D721Med (cell line): ENCODE measurements around the gene LIMCH1.

ENCODE experiments used
- DNase-seq: peaks from one replicate; pipeline ENCODE4 v3.0.0; 2011; ENCODE audit warnings: low spot score; ENCODE audit not compliant: insufficient read length
- FAIRE-seq: peaks from 2 replicates; lab custom pipeline; 2011; peaks lifted over from hg19 to GRCh38; lab: Jason Lieb, UNC
- CTCF ChIP-seq: IDR thresholded peaks from 2 replicates; pipeline ENCODE4 v1.5.1; 2012; ENCODE audit warnings: mild to moderate bottlenecking, control low read depth; ENCODE audit not compliant: insufficient read depth; ENCODE audit errors: missing control alignments

Gene LIMCH1

DNA sequence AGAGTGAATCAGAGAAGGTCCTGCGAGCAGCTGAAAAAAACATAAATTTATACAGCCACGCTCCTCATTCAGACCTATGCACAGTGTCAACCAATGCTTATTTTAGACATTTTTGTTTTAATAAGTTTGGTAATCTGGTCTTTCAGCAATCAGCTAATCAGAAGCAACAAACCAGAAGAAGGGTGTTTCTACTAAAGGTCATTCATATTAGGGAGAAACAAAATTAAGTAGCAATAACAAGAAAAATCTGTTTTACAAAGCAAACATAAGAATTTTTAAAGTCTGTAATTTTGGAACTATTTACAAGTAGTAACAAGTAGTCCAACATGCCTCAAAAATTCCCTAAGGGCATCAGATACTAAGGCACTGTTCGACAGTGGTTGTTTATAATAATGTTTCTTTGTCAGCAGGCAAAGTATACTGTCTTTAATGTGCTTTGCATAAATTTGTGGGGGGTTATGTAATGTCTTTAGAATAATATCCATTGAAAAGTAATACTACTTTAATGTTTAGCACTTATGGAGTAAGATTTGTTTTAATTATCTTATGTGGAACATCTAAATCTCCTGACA lies 127.8 kb downstream of the LIMCH1 start:
- no peak for TF ChIP-seq CTCF
- no peak for DNase-seq
- no peak for FAIRE-seq

DNA sequence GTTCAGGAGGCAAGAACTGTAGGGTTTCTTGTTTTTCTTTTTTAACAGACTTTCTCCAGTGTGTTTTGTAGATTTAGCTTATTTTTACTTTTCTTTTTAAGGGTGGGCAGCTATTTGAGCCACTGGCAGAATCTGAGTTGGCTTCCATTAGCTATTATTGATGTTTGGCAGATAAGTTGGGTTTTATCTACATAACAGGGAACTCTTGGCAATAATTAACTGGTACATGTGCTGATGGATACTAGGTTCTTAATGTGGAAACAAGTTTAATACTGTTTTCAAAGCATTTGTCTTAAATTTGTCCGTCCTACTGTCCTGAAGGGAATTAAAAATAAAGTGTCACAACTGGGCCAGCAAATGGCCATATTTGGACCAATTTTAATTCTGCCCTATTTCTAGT lies 130.1 kb downstream of the LIMCH1 start:
- no peak for TF ChIP-seq CTCF
- DNase-seq (no peak), FAIRE-seq (no peak)

DNA sequence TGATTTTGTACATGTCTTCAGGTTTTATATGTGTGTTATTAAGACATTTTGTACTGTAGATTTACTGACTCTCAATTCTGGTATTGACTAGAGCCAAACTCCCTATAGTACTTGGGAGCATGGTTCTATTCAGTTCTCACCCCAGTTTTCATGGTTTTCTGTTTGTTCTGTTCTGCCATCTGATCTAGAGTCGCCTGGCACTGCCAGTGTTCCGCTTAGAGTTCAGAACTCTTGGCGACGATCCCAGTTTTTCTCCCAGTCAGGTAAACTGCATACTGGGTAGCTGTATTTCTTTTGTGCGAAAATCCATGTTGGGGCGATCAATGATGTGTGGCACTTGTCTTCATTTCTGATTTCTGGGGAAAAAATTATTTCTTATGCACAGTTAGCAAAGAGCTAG lies 132.6 kb downstream of the LIMCH1 start:
- DNase-seq (no peak), FAIRE-seq (no peak)
- TF ChIP-seq CTCF, result no peak

- DNase-seq (no peak), FAIRE-seq (no peak)
- no peak for TF ChIP-seq CTCF
These were observed 133.0 kb downstream of the LIMCH1 start for GRCh38 chr4:41670982-41671381.

DNA sequence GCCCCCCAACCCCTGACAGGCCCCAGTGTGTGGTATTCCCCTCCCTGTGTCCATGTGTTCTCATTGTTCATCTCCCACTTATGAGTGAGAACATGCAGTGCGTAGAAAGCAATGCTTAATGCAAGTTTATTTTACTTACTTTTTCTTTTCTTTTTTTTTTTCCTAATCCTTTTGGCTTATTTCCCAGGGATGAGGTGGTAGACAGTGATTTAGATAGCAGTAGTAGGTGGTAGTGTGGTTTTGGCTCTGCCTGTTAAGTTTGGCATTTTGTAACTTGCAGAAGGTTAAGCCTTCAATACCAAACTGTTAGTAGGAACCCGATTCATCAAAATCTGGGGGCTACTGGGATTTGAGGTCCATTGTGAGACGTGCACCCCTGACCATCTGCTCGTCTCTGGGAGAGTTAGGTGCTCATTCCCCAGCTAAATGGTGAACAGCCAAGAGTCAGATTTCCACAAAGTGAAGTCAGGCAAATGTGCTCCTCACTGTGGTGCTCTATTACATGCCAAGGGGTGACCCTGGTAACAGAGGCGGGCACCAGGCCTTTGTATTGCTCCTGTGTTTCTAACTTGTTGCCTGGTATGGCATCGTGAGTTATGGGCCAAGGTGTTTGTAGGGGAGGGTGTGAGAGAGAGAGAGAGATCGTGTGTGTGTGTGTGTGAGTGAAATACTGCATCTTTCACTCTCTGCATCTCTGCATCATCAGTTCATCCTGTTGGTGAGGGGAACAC lies 140.3 kb downstream of the LIMCH1 start:
- TF ChIP-seq CTCF, result no peak
- DNase-seq (no peak), FAIRE-seq (no peak)

DNA sequence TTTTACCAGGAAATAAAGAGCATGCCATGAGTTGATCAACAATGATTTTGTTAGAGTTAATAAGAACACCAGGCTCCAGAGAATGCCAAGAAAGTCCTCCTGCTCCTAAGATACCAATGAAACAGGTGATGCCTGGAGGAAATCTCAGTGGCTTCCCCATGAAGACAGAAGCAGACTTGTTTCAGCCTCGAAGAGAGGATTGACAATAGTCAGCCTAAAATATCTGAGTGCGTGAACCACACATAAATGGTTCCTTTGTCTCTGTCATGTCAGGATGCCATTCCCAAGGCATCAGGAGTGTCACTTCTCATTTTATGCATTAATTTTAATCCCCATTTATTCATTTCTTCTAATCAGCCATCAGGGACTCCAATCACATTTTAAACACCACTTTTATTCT lies 141.0 kb downstream of the LIMCH1 start:
- TF ChIP-seq CTCF, result no peak
- DNase-seq (no peak), FAIRE-seq (no peak)

DNA sequence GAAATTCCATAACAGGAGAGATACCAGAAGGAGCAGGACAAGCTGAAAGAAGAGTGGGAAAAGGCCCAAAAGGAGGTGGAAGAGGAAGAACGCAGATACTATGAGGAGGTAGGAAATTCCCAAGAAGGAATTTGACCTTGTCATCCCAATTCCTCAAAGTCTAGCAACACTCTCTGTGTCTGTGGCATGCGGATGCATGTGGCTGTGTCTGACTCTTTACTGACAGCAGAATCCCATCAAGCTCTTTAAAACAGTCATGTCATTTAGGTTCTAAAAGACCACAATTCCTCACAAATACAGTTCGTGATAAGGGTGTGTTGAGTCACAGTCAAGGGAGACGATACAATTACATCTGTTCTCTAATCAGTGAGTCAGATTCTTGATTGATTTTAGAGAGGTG lies 142.0 kb downstream of the LIMCH1 start:
- no peak for TF ChIP-seq CTCF
- no peak for FAIRE-seq
- DNase-seq, result no peak
